Middle frontal gyrus (tissue), 1 donor: ENCODE results near the gene DNAL4.
A peak's percentile ranks its signal among the peaks of the same experiment; 100 is the strongest.
"Not testable (repeated sequence)": the region's sequence is repeated elsewhere in the genome, so short reads cannot be mapped to it uniquely, and the experiment has no call there.

Experiments
- DNase-seq: peaks from one replicate; pipeline ENCODE4 v3.0.0-alpha.2; 2015; ENCODE audit warnings: low spot score; ENCODE audit errors: extremely low spot score

Gene DNAL4

GRCh38 chr22:38827510-38827909 is 33.6 kb upstream of the DNAL4 start:
- no peak for DNase-seq

- no peak for DNase-seq
These were observed 32.9 kb upstream of the DNAL4 start for GRCh38 chr22:38826801-38827200.

- DNase-seq: no peak
These were observed 32.4 kb upstream of the DNAL4 start for GRCh38 chr22:38826386-38826785.

- DNase-seq: peak; percentile 62
These were observed 30.6 kb upstream of the DNAL4 start for GRCh38 chr22:38824585-38824984.

- no peak for DNase-seq
These were observed 29.7 kb upstream of the DNAL4 start for GRCh38 chr22:38823637-38824036.

- no peak for DNase-seq
These were observed 29.1 kb upstream of the DNAL4 start for GRCh38 chr22:38823076-38823475.

GRCh38 chr22:38820020-38820419 is 26.1 kb upstream of the DNAL4 start:
- no peak for DNase-seq

GRCh38 chr22:38819387-38819940 is 25.5 kb upstream of the DNAL4 start:
- no peak for DNase-seq

- no peak for DNase-seq
These were observed 23.3 kb upstream of the DNAL4 start for GRCh38 chr22:38817196-38817595.

GRCh38 chr22:38815842-38816241 is 21.9 kb upstream of the DNAL4 start:
- DNase-seq: no peak

GRCh38 chr22:38811241-38811640 is 17.3 kb upstream of the DNAL4 start:
- no peak for DNase-seq

- DNase-seq: not testable (repeated sequence)
These were observed 11.2 kb upstream of the DNAL4 start for GRCh38 chr22:38805041-38805593.

GRCh38 chr22:38802671-38803121 is 8.8 kb upstream of the DNAL4 start:
- DNase-seq: no peak

- DNase-seq: peak; percentile 43
These were observed 5.5 kb upstream of the DNAL4 start for GRCh38 chr22:38799265-38800002.

GRCh38 chr22:38798496-38798895 is 4.6 kb upstream of the DNAL4 start:
- no peak for DNase-seq

- DNase-seq: no peak
These were observed 2.5 kb upstream of the DNAL4 start for GRCh38 chr22:38796262-38796957.

GRCh38 chr22:38795569-38795968 is 1.6 kb upstream of the DNAL4 start:
- DNase-seq: no peak

GRCh38 chr22:38793317-38793716 is 626 bp downstream of the DNAL4 start:
- no peak for DNase-seq

GRCh38 chr22:38792833-38793232 is 1.1 kb downstream of the DNAL4 start:
- DNase-seq: no peak

GRCh38 chr22:38789606-38790005 is 4.3 kb downstream of the DNAL4 start:
- DNase-seq: no peak

- DNase-seq: no peak
These were observed 5.1 kb downstream of the DNAL4 start for GRCh38 chr22:38788846-38789245.
